ENCODE measurements around the gene DLG2.

Gene DLG2

DNA sequence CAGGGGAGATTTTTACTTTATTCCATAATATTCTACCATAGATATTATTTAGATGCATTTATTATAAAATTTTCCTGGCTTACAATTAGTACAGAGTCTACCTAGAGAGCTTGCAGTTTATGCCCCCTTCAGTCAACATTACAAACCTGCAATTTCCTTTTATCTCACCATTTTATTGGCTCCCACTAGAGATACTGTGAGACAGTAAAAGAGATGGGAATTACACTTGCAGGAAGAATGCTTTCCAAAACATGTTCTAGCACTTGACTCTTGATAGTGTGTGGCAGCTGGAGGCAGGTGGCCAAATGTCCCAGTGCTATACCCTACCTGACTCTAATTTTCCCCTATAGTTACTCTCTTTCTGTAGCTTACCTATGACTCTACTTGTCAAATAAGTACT lies 863.2 kb downstream of the DLG2 start:
- H3K27ac ChIP-seq (ENCODE audit: low read length), result no peak overlapping the region
- no peaks in the 10 kb centered on the region for H3K9me3 ChIP-seq (ENCODE audit: insufficient read depth, low read length)
- H3K27me3 ChIP-seq (ENCODE audit: low read depth, low read length), result no peaks in the 10 kb centered on the region
- no peaks in the 10 kb centered on the region for H3K36me3 ChIP-seq (replicated peaks; ENCODE audit: low read depth, low read length)
- H3K9ac ChIP-seq (ENCODE audit: low read length), result no peak overlapping the region
- no peak overlapping the region for H3K4me3 ChIP-seq (ENCODE audit: low read length)
- no peaks in the 10 kb centered on the region for H3K79me2 ChIP-seq (ENCODE audit: low read length)
- TF ChIP-seq EZH2phosphoT487 (IDR thresholded peaks at IDR 0.05; ENCODE audit: low read depth), result no peak
- TF ChIP-seq, protein P1, sequence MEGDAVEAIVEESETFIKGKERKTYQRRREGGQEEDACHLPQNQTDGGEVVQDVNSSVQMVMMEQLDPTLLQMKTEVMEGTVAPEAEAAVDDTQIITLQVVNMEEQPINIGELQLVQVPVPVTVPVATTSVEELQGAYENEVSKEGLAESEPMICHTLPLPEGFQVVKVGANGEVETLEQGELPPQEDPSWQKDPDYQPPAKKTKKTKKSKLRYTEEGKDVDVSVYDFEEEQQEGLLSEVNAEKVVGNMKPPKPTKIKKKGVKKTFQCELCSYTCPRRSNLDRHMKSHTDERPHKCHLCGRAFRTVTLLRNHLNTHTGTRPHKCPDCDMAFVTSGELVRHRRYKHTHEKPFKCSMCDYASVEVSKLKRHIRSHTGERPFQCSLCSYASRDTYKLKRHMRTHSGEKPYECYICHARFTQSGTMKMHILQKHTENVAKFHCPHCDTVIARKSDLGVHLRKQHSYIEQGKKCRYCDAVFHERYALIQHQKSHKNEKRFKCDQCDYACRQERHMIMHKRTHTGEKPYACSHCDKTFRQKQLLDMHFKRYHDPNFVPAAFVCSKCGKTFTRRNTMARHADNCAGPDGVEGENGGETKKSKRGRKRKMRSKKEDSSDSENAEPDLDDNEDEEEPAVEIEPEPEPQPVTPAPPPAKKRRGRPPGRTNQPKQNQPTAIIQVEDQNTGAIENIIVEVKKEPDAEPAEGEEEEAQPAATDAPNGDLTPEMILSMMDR (IDR thresholded peaks at IDR 0.05; ENCODE audit: low read depth, low read length), result no peak
- H3K4me1 ChIP-seq (ENCODE audit: low read length), result no peaks in the 10 kb centered on the region
- no peak overlapping the region for H3K4me2 ChIP-seq (ENCODE audit: low read length)
- H4K20me1 ChIP-seq (ENCODE audit: insufficient read depth, low read length), result no peaks in the 10 kb centered on the region
- H2AFZ ChIP-seq (ENCODE audit: low read depth, low read length), result no peak overlapping the region

DNA sequence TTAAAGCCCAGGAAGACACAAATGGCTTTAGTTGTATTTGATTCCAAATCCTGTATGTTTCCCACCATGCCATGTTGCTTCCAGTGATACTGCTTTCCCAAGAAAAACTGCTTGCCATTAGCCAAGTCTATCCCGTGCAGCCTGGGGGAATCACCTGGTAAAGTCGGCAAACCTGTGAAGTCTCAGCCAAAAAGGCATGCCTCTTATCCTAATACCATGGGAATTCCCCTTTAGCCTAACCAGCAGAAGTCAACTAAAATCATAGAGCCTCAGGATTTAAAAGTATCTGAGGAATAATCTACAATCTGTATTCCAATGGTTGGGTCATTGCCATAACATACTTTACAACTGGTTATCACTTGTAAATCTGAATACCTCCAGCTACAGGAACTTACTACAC lies 869.4 kb downstream of the DLG2 start:
- H3K4me3 ChIP-seq (ENCODE audit: low read length), result no peak overlapping the region
- H3K4me2 ChIP-seq (ENCODE audit: low read length), result no peak overlapping the region
- no peaks in the 10 kb centered on the region for H3K36me3 ChIP-seq (replicated peaks; ENCODE audit: low read depth, low read length)
- TF ChIP-seq EZH2phosphoT487 (IDR thresholded peaks at IDR 0.05; ENCODE audit: low read depth), result no peak
- TF ChIP-seq, protein P1 (IDR thresholded peaks at IDR 0.05; ENCODE audit: low read depth, low read length), result no peak
- no peaks in the 10 kb centered on the region for H3K4me1 ChIP-seq (ENCODE audit: low read length)
- no peaks in the 10 kb centered on the region for H3K79me2 ChIP-seq (ENCODE audit: low read length)
- no peaks in the 10 kb centered on the region for H3K9me3 ChIP-seq (ENCODE audit: insufficient read depth, low read length)
- no peaks in the 10 kb centered on the region for H4K20me1 ChIP-seq (ENCODE audit: insufficient read depth, low read length)
- H3K9ac ChIP-seq (ENCODE audit: low read length), result no peak overlapping the region
- H3K27ac ChIP-seq (ENCODE audit: low read length), result no peak overlapping the region
- no peaks in the 10 kb centered on the region for H3K27me3 ChIP-seq (ENCODE audit: low read depth, low read length)
- no peak overlapping the region for H2AFZ ChIP-seq (ENCODE audit: low read depth, low read length)

DNA sequence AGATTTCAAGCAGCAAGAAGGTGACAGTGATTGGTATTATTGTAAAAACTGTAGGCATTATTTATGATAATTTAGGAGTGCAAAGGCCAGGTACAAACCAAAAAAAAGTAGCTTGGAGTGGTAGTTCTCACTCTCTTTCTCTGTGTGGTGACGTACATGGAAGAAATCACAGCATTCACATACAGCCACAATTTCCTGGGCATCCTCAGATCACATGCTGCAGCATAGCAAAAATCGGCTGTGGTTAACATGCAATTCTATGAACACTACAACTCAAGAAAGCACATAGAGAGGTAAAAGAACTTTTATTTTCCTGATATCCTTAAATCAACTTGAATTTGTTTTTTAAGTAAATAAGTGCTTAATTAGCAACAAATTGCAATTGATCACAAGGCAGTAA lies 875.8 kb downstream of the DLG2 start:
- TF ChIP-seq, protein P1 (IDR thresholded peaks at IDR 0.05; ENCODE audit: low read depth, low read length), result no peak
- TF ChIP-seq EZH2phosphoT487 (IDR thresholded peaks at IDR 0.05; ENCODE audit: low read depth), result no peak
- no peak overlapping the region for H3K4me2 ChIP-seq (ENCODE audit: low read length)

DNA sequence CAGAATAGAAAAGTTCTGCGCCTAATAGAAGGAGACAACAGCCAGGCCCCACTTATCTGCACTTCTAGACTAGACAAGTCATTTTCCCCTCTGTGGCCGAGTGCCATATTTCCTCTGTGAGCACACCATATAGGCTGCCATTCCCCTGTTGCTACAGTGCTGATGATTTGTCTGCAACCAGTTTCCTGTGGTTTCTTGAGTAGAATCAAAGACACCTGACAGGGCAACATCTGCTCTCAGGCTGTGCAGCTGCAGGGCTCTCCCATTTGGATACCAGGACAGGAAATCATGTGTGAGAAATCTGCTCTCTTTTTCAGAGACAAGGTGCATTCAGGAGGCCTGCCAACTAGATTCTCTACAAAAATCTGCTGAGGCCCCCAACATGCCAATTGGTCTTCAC lies 879.3 kb downstream of the DLG2 start:
- Histone ChIP-seq H3K9me3 (ENCODE audit: insufficient read depth, low read length) (no peaks in the 10 kb centered on the region), H3K79me2 (ENCODE audit: low read length) (no peaks in the 10 kb centered on the region), H3K27me3 (ENCODE audit: low read depth, low read length) (no peaks in the 10 kb centered on the region), H2AFZ (ENCODE audit: low read depth, low read length) (no peak overlapping the region), H3K4me1 (ENCODE audit: low read length) (no peaks in the 10 kb centered on the region), H3K4me3 (ENCODE audit: low read length) (no peak overlapping the region), H3K27ac (ENCODE audit: low read length) (no peak overlapping the region), H4K20me1 (ENCODE audit: insufficient read depth, low read length) (no peaks in the 10 kb centered on the region), H3K36me3 (replicated peaks; ENCODE audit: low read depth, low read length) (no peaks in the 10 kb centered on the region), H3K9ac (ENCODE audit: low read length) (no peak overlapping the region), H3K4me2 (ENCODE audit: low read length) (no peak overlapping the region)
- TF ChIP-seq EZH2phosphoT487 (IDR thresholded peaks at IDR 0.05; ENCODE audit: low read depth), result no peak
- TF ChIP-seq, protein P1 (IDR thresholded peaks at IDR 0.05; ENCODE audit: low read depth, low read length), result no peak

More for the DNA sequence above, 875.8 kb downstream of the DLG2 start:
- no peaks in the 10 kb centered on the region for H3K4me1 ChIP-seq (ENCODE audit: low read length)
- no peak overlapping the region for H2AFZ ChIP-seq (ENCODE audit: low read depth, low read length)
- no peaks in the 10 kb centered on the region for H3K79me2 ChIP-seq (ENCODE audit: low read length)
- H3K9ac ChIP-seq (ENCODE audit: low read length), result no peak overlapping the region
- no peaks in the 10 kb centered on the region for H4K20me1 ChIP-seq (ENCODE audit: insufficient read depth, low read length)
- no peak overlapping the region for H3K27ac ChIP-seq (ENCODE audit: low read length)
- H3K36me3 ChIP-seq (replicated peaks; ENCODE audit: low read depth, low read length), result no peaks in the 10 kb centered on the region
- no peaks in the 10 kb centered on the region for H3K27me3 ChIP-seq (ENCODE audit: low read depth, low read length)
- H3K4me3 ChIP-seq (ENCODE audit: low read length), result no peak overlapping the region
- no peaks in the 10 kb centered on the region for H3K9me3 ChIP-seq (ENCODE audit: insufficient read depth, low read length)
